Measurements from ENCODE around the gene AUNIP. TPM values are rescaled to one million over a fixed set of nuclear protein-coding genes. Genes with fewer than 3 reads are reported as not detected.
A peak's percentile ranks its signal among the peaks of the same experiment; 100 is the strongest.

The AUNIP gene
- total and polyA plus RNA-seq, 2 donors (not counting 3 experiments of a cell fraction or from before 2014, with no cell fraction given) = 1.8 to 4.5 TPM

- TF ChIP-seq POLR2AphosphoS5 (IDR thresholded peaks at IDR 0.05; ENCODE audit: insufficient read depth, low read depth, low read length) = no peak
- H3K27ac ChIP-seq (ENCODE audit: insufficient read depth, low read depth, low read length) = no peak overlapping the region
- no peak overlapping the region for H3K4me2 ChIP-seq (ENCODE audit: insufficient read depth, low read length)
- H3K27me3 ChIP-seq (ENCODE audit: control insufficient read depth in 2 of 2, insufficient read depth in 2 of 2, low read length in 2 of 2) = no peaks in the 10 kb centered on the region
- BruUV-seq (replicated peaks) = no TSS peak
- intact Hi-C loops (cut with micrococcal nuclease) (no loop called here), dilution Hi-C loops (cut with MboI; ENCODE audit: extremely low pct_ligation_motif_present, low sequenced_read_pairs) (loop anchor here (25.0 kb wide), 1 partner anchor 90 kb away; the partner anchor contains the start of gene PAFAH2)
- H4K20me1 ChIP-seq (replicated peaks; ENCODE audit: control insufficient read depth, extremely low read depth, insufficient read depth, low read length) = no peaks in the 10 kb centered on the region
- no peak overlapping the region for H3K9ac ChIP-seq (replicated peaks; ENCODE audit: extremely low read depth, insufficient read depth, low read length)
- ChIA-PET CTCF (interaction anchor here (15.3 kb wide), 1 partner anchor 100 kb away, joined by 404 read pairs; the partner anchor contains the start of gene PAFAH2), POLR2A (interaction anchor here (0.7 kb wide), 1 partner anchor 13 kb away, joined by 4 read pairs; no protein-coding TSS in a partner anchor)
- no peak overlapping the region for H2AFZ ChIP-seq (ENCODE audit: low read depth, low read length)
- H3K79me2 ChIP-seq (ENCODE audit: control insufficient read depth, insufficient read depth, low read length) = peaks cover 24% of the 10 kb centered on the region
- DNase-seq (ENCODE audit: low read depth, low spot score) (no peak), FAIRE-seq (no peak)
- peaks cover 15% of the 10 kb centered on the region for H3K4me1 ChIP-seq (ENCODE audit: control insufficient read depth, extremely low read depth, insufficient read depth, low read length)
- H3K4me3 ChIP-seq (replicated peaks in 1 of 3; ENCODE audit: insufficient read depth in 1 of 3, low read depth in 1 of 3, low read length in 3 of 3) = no peak overlapping the region
- H3K9me1 ChIP-seq (replicated peaks; ENCODE audit: control insufficient read depth, extremely low read depth, insufficient read depth, low read length) = no peaks in the 10 kb centered on the region
- no peaks in the 10 kb centered on the region for H3K9me3 ChIP-seq (replicated peaks; ENCODE audit: control insufficient read depth, insufficient read depth, low read length)
- peaks cover 30 to 31% of the 10 kb centered on the region in 2 experiments for H3K36me3 ChIP-seq (ENCODE audit: control insufficient read depth in 2 of 2, extremely low read depth in 1 of 2, insufficient read depth in 2 of 2, low read length in 2 of 2)
Measured at GRCh38 chr1:25897754-25898153, 38.5 kb upstream of the AUNIP start.

GRCh38 chr1:25896266-25896665, 37.0 kb upstream of the AUNIP start:
- CTCF ChIA-PET = interaction anchor here (0.7 to 15.3 kb wide), 32 partner anchors 9 to 521 kb away, joined by 3 to 404 read pairs (median 6); partner anchors contain the start of genes PAFAH2, PAQR7 and STMN1
- Histone ChIP-seq H3K9me3 (replicated peaks; ENCODE audit: control insufficient read depth, insufficient read depth, low read length) (no peaks in the 10 kb centered on the region), H3K4me1 (ENCODE audit: control insufficient read depth, extremely low read depth, insufficient read depth, low read length) (peaks cover 12% of the 10 kb centered on the region), H3K27me3 (ENCODE audit: control insufficient read depth in 2 of 2, insufficient read depth in 2 of 2, low read length in 2 of 2) (no peaks in the 10 kb centered on the region), H2AFZ (ENCODE audit: low read depth, low read length) (no peak overlapping the region), H3K79me2 (ENCODE audit: control insufficient read depth, insufficient read depth, low read length) (peaks cover 14% of the 10 kb centered on the region), H3K9me1 (replicated peaks; ENCODE audit: control insufficient read depth, extremely low read depth, insufficient read depth, low read length) (no peaks in the 10 kb centered on the region), H3K36me3 (ENCODE audit: control insufficient read depth in 2 of 2, extremely low read depth in 1 of 2, insufficient read depth in 2 of 2, low read length in 2 of 2) (peaks cover 23 to 24% of the 10 kb centered on the region in 2 experiments), H3K9ac (replicated peaks; ENCODE audit: extremely low read depth, insufficient read depth, low read length) (no peak overlapping the region), H3K4me3 (replicated peaks in 1 of 3; ENCODE audit: insufficient read depth in 1 of 3, low read depth in 1 of 3, low read length in 3 of 3) (no peak overlapping the region), H3K4me2 (ENCODE audit: insufficient read depth, low read length) (no peak overlapping the region), H3K27ac (ENCODE audit: insufficient read depth, low read depth, low read length) (peak overlapping the region; percentile 4), H4K20me1 (replicated peaks; ENCODE audit: control insufficient read depth, extremely low read depth, insufficient read depth, low read length) (no peaks in the 10 kb centered on the region)
- intact Hi-C loops (cut with micrococcal nuclease) = no loop called here
- no peak for TF ChIP-seq EZH2 (IDR thresholded peaks at IDR 0.05; ENCODE audit: borderline replicate concordance, low read depth, low read length, severe bottlenecking)
- no peak for TF ChIP-seq MYC (IDR thresholded peaks at IDR 0.05; ENCODE audit: low read depth, low read length)
- TF ChIP-seq MAX (IDR thresholded peaks at IDR 0.05; ENCODE audit: insufficient read depth, insufficient read length) = no peak
- no peak for TF ChIP-seq JUN (IDR thresholded peaks at IDR 0.05; ENCODE audit: borderline replicate concordance, insufficient read depth, insufficient read length, low read depth)
- no peak for TF ChIP-seq CTCF (IDR thresholded peaks at IDR 0.05; ENCODE audit: extremely low read depth in 1 of 2, insufficient read depth in 1 of 2, low read depth in 1 of 2, low read length in 2 of 2)
- no peak for TF ChIP-seq POLR2A (IDR thresholded peaks at IDR 0.05; ENCODE audit: low read depth, low read length)
- TF ChIP-seq GATA2 (IDR thresholded peaks at IDR 0.05; ENCODE audit: insufficient read depth, insufficient read length, low read depth, low read length) = no peak
- TF ChIP-seq POLR2AphosphoS5 (IDR thresholded peaks at IDR 0.05; ENCODE audit: insufficient read depth, low read depth, low read length) = no peak
- TF ChIP-seq FOS (IDR thresholded peaks at IDR 0.05; ENCODE audit: borderline replicate concordance, insufficient read depth, low read length) = no peak
- dilution Hi-C loops (cut with MboI; ENCODE audit: extremely low pct_ligation_motif_present, low sequenced_read_pairs) = loop anchor here (25.0 kb wide), 1 partner anchor 91 kb away; the partner anchor contains the start of gene PAFAH2
- peak; percentile 47 for DNase-seq (ENCODE audit: low read depth, low spot score)
- POLR2A ChIA-PET = interaction anchor here (1.8 to 2.3 kb wide), 2 partner anchors 9 to 101 kb away, joined by 14 to 20 read pairs; partner anchors contain the start of gene PAFAH2
- FAIRE-seq = peak; percentile 89
- no TSS peak for BruUV-seq (replicated peaks)
